CD4-positive, alpha-beta T cell (primary cell): ENCODE measurements around the gene DEGS2. TPM values are rescaled to one million over a fixed set of nuclear protein-coding genes. Genes with fewer than 3 reads are reported as not detected.

Experiments
- ATAC-seq: fragments of 200-7000 bp; cut with Tn5 transposase; one replicate; pipeline ENCODE4 v1.10.0; 2022; ENCODE audit warnings: mild to moderate bottlenecking; ENCODE audit not compliant: poor library complexity
- CTCF ChIA-PET: fragments of 350-600 bp; sonication (Branson Sonifier 250); formaldehyde crosslinking; loops from one replicate; lab custom pipeline; 2021; ENCODE audit warnings: antibody characterized with exemption, inconsistent platforms; lab: Charles Lee
- POLR2A ChIA-PET: fragments of 350-600 bp; sonication (Branson Sonifier 250); formaldehyde crosslinking; loops from one replicate; lab custom pipeline; 2021; ENCODE audit warnings: antibody characterized with exemption, inconsistent platforms; lab: Charles Lee
- DNase-seq, 14 experiments: peaks; one replicate each; pipeline ENCODE4 v3.0.0-alpha.2; 2013 to 2020; ENCODE audit warnings: mixed read lengths in 2 of 14
- H3K27ac ChIP-seq, 2 donors: one replicate each; pipeline versions ENCODE4 v1.5.1 to v1.7.0; 2013; ENCODE audit warnings: low read length in 2 of 2, low read depth in 1 of 2, mild to moderate bottlenecking in 1 of 2
- H3K27me3 ChIP-seq, 2 experiments: 1 replicate in 1 of 2; 2 replicates in 1 of 2; pipeline versions ENCODE4 v1.6.1 to v1.7.0; 2013; ENCODE audit warnings: low read length in 2 of 2, control low read depth in 1 of 2, mild to moderate bottlenecking in 1 of 2, moderate library complexity in 1 of 2; ENCODE audit not compliant: insufficient read depth in 2 of 2, control insufficient read depth in 1 of 2
- H3K36me3 ChIP-seq: one replicate; pipeline ENCODE4 v1.6.1; 2013; ENCODE audit warnings: low read length, control low read depth; ENCODE audit not compliant: insufficient read depth
- H3K4me1 ChIP-seq: one replicate; pipeline ENCODE4 v1.6.1; 2013; ENCODE audit warnings: low read length, control low read depth; ENCODE audit not compliant: insufficient read depth
- H3K4me3 ChIP-seq: one replicate; pipeline ENCODE4 v1.5.1; 2013; ENCODE audit warnings: mild to moderate bottlenecking, low read length, moderate library complexity
- H3K9me3 ChIP-seq, 2 experiments: 1 replicate in 1 of 2; 2 replicates in 1 of 2; pipeline versions ENCODE4 v1.6.1 to v1.7.0; 2013; ENCODE audit warnings: low read length in 2 of 2, mild to moderate bottlenecking in 2 of 2, control low read depth in 1 of 2, moderate library complexity in 1 of 2; ENCODE audit not compliant: control insufficient read depth in 1 of 2, insufficient read depth in 1 of 2
- H3K27ac Mint-ChIP-seq: one replicate; pipeline ENCODE4 v1.8.0; 2020; ENCODE audit warnings: mixed read lengths
- H3K27me3 Mint-ChIP-seq: one replicate; pipeline ENCODE4 v1.8.0; 2021; ENCODE audit warnings: mixed read lengths
- H3K36me3 Mint-ChIP-seq: one replicate; pipeline ENCODE4 v1.8.0; 2021; ENCODE audit warnings: low read depth, mixed read lengths
- H3K4me1 Mint-ChIP-seq: one replicate; pipeline ENCODE4 v1.8.0; 2021; ENCODE audit warnings: low read depth, mixed read lengths
- H3K4me3 Mint-ChIP-seq: one replicate; pipeline ENCODE4 v1.8.0; 2020; ENCODE audit warnings: mild to moderate bottlenecking, mixed read lengths
- H3K9me3 Mint-ChIP-seq: one replicate; pipeline ENCODE4 v1.8.0; 2020; ENCODE audit warnings: mixed read lengths
- CTCF ChIP-seq: fragments of 200-600 bp; IDR thresholded peaks from one replicate; pipeline ENCODE4 v1.8.0; 2022; ENCODE audit warnings: antibody characterized with exemption, mild to moderate bottlenecking
- intact Hi-C, 2 experiments: fragments of 100-400 bp; cut with DNase I in 1 of 2; cut with micrococcal nuclease in 1 of 2; formaldehyde crosslinking; loops; one replicate each; pipeline versions ENCODE4 v1.15.1 to v1.9.0; 2023 to 2025; cut with DNase I, micrococcal nuclease
- total RNA-seq, 174 experiments: library from RNA in 2 of 174; stranded (reverse) in 2 of 174; gene quantifications; one replicate each; pipeline ENCODE4 v1.2.3 and lab custom pipeline; 2021 to 2026

Gene DEGS2
- total RNA-seq, 2 experiments from 2014 or later, result 0.11 TPM; not detected in 1

- Histone ChIP-seq H3K4me1 (peaks cover 25% of the 10 kb centered on the region), H3K27ac (no peak overlapping the region), H3K27me3 (no peaks in the 10 kb centered on the region), H3K36me3 (no peaks in the 10 kb centered on the region), H3K4me3 (no peak overlapping the region), H3K9me3 (peaks cover 7 to 28% of the 10 kb centered on the region in 2 experiments)
- ATAC-seq (no peak), DNase-seq (no peak)
- intact Hi-C loops, result no loop called here
- Mint-ChIP-seq H3K4me1 (peaks cover 25% of the 10 kb centered on the region), H3K4me3 (no peak overlapping the region), H3K27ac (no peak overlapping the region), H3K9me3 (peaks cover 2% of the 10 kb centered on the region), H3K36me3 (no peaks in the 10 kb centered on the region), H3K27me3 (no peaks in the 10 kb centered on the region)
- ChIA-PET POLR2A (interaction anchor here (1.4 kb wide), 1 partner anchor 9 kb away, joined by 4 read pairs; the partner anchor contains the start of gene DEGS2), CTCF (no interaction called here)
- no peak for TF ChIP-seq CTCF
These were observed 9.4 kb downstream of the DEGS2 start for GRCh38 chr14:100149851-100150611.

- Mint-ChIP-seq H3K4me1 (peaks cover 25% of the 10 kb centered on the region), H3K27me3 (no peaks in the 10 kb centered on the region), H3K36me3 (peaks cover under 1% of the 10 kb centered on the region), H3K9me3 (no peaks in the 10 kb centered on the region), H3K4me3 (no peak overlapping the region), H3K27ac (no peak overlapping the region)
- ATAC-seq, result no peak
- intact Hi-C loops, result no loop called here
- POLR2A ChIA-PET, result interaction anchor here (1.4 to 3.1 kb wide), 2 partner anchors 7 to 10 kb away, joined by 4 to 12 read pairs; partner anchors contain the start of gene DEGS2
- Histone ChIP-seq H3K36me3 (peaks cover 5% of the 10 kb centered on the region), H3K4me1 (peaks cover 27% of the 10 kb centered on the region), H3K27me3 (no peaks in the 10 kb centered on the region), H3K27ac (no peak overlapping the region), H3K9me3 (peaks cover 0 to 19% of the 10 kb centered on the region in 2 experiments), H3K4me3 (no peak overlapping the region)
- no peak for DNase-seq
- CTCF ChIA-PET, result no interaction called here
- TF ChIP-seq CTCF, result no peak
These were observed 10.4 kb downstream of the DEGS2 start for GRCh38 chr14:100148837-100149731.

DNA sequence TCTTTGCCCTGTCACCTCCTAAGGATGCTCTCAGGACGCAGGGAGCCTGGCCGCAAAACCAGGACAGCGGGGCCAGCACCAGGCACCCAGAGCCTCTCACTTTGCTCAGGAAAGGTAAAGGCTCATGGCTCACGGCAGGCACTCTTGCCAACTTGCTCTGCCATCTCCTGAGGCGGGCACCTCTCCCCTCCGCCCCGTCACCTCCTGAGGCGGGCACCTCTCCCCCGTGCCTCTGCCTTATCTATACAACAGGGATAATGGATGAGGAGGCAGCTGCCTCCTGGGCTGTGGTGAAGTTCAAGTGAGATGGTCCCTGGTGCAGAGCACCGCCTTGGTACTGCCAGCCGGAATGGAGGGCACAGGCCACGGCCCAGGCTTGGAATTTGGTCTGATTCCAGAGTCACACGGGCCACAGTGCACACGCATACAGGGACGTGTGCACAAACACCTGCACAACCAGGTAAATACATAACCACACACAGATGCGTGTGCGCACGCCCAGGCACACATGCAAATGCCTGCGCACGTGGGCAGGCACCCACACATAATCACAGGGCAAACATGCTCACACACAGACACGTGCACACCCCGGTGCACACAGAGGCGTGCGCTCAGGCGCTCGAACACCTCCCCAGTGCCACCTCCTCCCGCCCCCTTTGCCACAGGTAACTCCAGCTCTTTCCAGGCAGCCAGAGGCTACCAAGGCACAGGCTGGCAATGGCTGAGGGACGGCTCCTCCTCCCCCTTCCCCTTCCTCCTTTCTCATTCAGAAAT, 11.6 kb downstream of the DEGS2 start:
- Histone ChIP-seq H3K9me3 (peaks cover 0 to 10% of the 10 kb centered on the region in 2 experiments), H3K27me3 (no peaks in the 10 kb centered on the region), H3K4me1 (peaks cover 29% of the 10 kb centered on the region), H3K27ac (peak overlapping the region in 1 of 2 donors; percentile 21), H3K4me3 (no peak overlapping the region), H3K36me3 (peaks cover 17% of the 10 kb centered on the region)
- CTCF ChIA-PET, result interaction anchor here (2.3 kb wide), 1 partner anchor 45 kb away, joined by 11 read pairs; no protein-coding TSS in a partner anchor
- TF ChIP-seq CTCF, result no peak
- Mint-ChIP-seq H3K4me1 (peaks cover 25% of the 10 kb centered on the region), H3K9me3 (no peaks in the 10 kb centered on the region), H3K27me3 (no peaks in the 10 kb centered on the region), H3K4me3 (peak overlapping the region; percentile 38), H3K27ac (peak overlapping the region; percentile 85), H3K36me3 (peaks cover 7% of the 10 kb centered on the region)
- intact Hi-C loops, result loop anchor here in 1 of 2 experiments (2.0 kb wide), 2 partner anchors 45 to 229 kb away; partner anchors contain the start of gene WDR25
- ATAC-seq (peak; percentile 8), DNase-seq (peak in 2 of 14 experiments; percentile 27 to 29)
- POLR2A ChIA-PET, result interaction anchor here (1.1 to 3.1 kb wide), 5 partner anchors 9 to 82 kb away, joined by 3 to 12 read pairs (median 6); partner anchors contain the start of gene DEGS2
